Activated CD4-positive, alpha-beta T cell treated with anti-CD3 and anti-CD28 coated beads, Interleukin-2, amount 50 U/mL, for 1 hour (primary cell): ENCODE results near the gene PIEZO1.
"Not testable (repeated sequence)": the region's sequence is repeated elsewhere in the genome, so short reads cannot be mapped to it uniquely, and the experiment has no call there.

Source experiments
- DNase-seq: peaks from one replicate; pipeline ENCODE4 v3.0.0-alpha.2; 2020

The PIEZO1 gene

DNA sequence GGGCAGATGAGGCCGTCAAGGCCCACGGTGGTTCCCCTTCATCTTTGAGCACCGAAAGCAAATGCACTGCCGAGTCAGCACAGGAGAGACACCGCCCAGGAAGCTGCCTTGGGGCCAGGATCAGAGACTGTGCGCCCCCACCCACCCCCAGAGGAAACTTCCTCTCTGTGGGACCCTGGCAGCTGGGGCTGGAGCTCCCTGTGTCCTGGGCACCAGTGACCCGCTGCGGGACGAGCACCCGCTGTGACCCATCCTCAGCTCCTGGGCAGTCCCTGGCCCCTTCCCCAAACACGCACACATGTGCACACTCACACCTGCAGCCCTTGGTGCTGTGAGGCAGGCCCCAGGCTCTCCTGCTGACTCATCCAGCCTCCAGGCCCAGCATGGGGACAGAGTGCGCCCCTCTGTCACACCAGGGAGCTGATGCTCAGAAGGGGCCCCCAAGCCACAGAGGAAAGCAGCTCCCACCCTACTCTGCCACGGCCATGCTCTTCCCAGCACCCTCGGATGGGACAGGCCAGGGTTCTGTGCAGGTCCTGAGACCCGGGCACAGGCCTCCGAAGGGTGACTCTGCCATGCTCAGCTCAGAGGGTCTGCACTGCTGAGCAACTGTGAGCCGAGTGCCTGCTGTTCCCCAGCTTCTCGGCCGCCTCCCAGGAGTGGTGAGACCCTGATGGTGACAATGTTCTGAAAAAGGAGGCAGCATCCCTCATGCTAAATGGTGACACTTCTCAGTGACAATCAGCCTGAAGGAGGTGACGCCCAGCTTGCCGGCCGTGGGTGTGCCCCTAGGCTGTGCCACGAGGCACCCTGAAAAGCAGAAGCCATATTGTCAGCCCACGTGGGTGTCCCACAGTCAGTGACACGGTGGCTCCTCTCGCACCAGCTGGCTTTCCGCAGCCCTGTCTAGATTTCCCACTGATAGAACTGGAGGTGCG, 3.6 kb downstream of the PIEZO1 start:
- peak; percentile 60 for DNase-seq

- no peak for DNase-seq
Observed at GRCh38 chr16:88780142-88781062, 4.6 kb downstream of the PIEZO1 start.

- DNase-seq: no peak
Observed at GRCh38 chr16:88779406-88780141, 5.4 kb downstream of the PIEZO1 start.

GRCh38 chr16:88778541-88779065, 6.4 kb downstream of the PIEZO1 start:
- no peak for DNase-seq

GRCh38 chr16:88778271-88778525, 6.8 kb downstream of the PIEZO1 start:
- no peak for DNase-seq

GRCh38 chr16:88777471-88778270, 7.3 kb downstream of the PIEZO1 start:
- DNase-seq: no peak

GRCh38 chr16:88775825-88776224, 9.2 kb downstream of the PIEZO1 start:
- DNase-seq: no peak

DNA sequence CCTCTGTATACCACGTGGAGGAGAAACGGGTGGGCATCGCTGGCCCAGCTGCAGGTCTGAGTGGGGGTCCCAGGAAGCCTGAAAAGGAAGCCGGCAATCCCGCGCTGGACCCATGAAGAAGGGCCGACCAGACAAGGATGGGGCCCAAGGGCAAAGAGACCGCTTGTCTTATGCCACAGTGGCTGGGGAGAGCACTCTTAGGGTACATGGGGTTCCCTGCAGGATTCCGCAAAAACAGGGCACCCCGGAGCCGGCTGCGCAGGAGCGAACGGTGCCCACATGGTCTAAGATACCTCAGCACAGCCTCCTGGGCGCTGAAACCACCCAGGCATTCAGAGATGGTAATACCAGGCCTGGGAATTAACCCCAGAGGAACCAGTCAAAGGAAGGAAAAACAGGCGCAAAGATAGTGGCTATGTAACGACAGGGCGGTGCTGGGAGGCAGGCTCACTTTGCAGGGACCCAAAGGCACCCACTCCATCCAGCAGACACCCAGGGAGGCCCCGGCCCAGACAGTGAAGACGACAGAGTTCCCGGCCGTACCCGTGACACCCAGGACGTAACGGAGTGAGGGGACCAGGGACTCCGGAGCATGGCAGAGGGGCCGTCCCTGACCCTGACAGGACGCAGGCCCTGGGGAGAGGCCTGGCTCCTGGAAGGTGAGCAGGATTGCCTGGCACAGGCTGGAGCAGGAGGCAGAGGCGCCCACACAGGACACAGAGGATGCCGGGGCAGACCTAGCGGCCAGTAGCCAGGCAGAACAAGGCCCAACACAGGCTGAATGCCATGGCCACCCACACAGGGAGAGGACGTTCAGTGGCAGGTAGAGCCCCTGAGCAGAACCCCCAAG, 10.3 kb downstream of the PIEZO1 start:
- DNase-seq: no peak

DNA sequence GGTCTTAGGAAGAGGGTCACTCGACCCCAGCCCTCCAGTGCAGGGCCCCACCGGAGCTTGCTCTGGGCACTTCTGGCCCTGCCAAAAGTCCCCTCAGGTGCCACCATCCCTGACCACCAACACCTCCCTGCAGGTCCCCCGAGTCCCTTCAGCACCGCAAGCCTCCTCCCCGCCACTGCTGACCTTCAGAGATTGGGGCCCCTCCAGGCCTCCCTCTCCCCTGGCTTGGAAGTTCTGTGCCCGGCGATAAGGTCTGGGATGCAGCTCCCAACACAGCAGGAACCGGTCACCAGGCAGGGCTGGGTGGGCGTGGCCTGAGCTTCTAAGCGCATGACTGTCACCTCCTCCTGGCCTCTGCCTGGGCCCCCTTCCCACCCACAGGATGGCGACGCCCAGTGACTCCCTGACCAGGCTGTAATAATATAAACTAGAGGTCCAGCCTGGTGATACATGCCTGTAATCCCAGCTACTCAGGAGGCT, 11.2 kb downstream of the PIEZO1 start:
- no peak for DNase-seq

DNA sequence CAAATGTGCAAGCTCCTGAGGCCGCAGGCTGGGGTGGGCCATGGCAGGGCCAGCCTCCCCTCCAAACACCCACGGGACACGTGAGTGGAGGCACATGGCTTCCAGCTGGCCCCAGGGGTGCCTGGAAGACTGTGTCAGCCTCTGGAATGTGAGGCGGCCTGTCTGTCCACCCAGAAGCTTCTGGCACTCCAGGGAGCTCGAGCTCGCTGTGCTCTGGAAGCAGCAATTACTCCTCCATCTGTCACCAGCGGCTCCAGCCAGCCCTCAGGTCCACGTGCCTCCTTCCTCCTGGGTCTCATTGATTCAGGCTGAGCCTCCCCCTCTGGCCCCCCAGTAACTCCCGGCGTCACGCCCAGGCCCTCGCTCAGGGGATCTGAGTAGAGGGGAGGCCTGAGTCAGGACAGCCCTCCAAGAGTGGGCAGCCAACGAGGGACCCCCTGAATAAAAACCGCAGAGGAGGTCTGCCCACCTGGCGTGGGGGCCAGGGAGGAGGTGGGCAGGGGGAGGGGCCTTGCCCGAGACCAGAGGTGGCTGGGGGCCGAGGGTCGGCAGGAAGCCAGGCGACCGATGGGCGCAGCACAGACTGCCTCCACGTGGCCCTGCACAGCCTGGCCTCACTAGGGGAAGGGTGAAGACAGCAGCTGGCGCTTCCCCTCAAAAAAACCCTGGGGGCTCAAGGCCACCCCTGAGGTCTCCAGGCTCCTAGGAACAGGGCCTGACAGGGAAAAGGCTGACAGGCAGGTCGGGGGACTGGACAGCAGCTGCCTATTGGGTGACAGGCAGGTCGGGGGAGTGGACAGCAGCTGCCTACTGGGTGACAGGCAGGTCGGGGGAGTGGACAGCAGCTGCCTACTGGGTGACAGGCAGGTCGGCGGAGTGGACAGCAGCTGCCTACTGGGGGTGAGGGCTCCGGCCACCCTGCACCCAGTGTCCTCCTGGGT, 11.9 kb downstream of the PIEZO1 start:
- DNase-seq: no peak

DNA sequence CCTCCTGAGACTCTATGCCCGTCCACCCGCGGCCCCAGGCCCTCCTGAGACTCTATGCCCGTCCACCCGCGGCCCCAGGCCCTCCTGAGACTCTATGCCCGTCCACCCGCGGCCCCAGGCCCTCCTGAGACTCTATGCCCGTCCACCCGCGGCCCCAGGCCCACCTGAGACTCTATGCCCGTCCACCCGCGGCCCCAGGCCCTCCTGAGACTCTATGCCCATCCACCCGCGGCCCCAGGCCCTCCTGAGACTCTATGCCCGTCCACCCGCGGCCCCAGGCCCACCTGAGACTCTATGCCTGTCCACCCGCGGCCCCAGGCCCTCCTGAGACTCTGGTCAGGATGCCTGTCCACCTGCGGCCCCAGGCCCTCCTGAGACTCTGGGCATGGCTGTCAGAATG, 13.2 kb downstream of the PIEZO1 start:
- not testable (repeated sequence) for DNase-seq

GRCh38 chr16:88771294-88771772, 13.7 kb downstream of the PIEZO1 start:
- DNase-seq: no peak

- DNase-seq: no peak
Observed at GRCh38 chr16:88770461-88771293, 14.3 kb downstream of the PIEZO1 start.

GRCh38 chr16:88769617-88770460, 15.2 kb downstream of the PIEZO1 start:
- no peak for DNase-seq

- no peak for DNase-seq
Observed at GRCh38 chr16:88768071-88768783, 16.8 kb downstream of the PIEZO1 start.

DNA sequence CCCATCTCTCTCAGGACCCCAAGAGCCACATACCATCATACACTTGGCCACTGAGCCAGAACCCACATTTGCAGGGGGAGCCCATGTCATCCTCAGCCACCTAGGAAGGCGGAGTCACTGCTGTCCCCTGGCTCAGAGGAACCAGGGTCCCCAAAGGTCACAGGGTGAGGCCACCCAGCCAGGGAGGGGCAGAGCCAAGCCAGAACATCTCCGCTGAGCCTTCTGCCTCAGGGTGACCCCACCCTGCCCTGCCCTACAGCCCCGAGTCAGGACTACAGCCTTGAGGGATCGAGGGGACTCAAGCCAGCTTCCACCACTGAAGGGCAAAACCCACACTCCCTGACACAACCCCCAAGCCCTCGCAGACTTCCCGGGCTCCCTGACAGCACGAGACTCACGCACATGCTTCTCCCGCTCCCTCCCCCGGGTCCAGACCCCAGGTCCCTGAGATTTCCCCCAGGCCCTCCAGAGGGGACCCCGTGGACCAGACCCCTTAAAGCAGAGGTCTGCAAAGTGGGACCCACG, 17.4 kb downstream of the PIEZO1 start:
- DNase-seq: no peak

DNA sequence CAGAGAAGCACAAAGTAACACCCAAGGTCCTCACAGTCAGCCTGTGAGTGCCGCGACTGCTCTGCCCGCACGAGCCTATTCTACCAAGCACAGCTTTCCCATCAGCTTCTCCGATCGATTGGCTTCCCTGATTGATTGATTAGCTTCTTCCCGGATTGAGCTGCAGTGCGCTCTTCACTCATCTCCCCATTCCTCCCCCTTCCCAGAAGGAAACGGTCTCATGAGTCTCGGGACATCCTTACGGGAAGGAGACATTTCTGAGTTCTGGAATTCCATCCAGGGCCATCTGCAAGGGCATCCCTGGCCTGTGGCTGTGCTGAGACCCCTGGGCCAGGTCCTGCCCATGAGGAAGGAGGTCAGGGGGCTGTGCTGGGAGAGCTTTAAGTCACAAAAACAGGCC, 18.0 kb downstream of the PIEZO1 start:
- DNase-seq: no peak
